A673 (cell line): ENCODE measurements around the gene NFATC4. TPM values are rescaled to one million over a fixed set of nuclear protein-coding genes. Genes with fewer than 3 reads are reported as not detected.

Experiments
- BruUV-seq: library from RNA; stranded (reverse); fragments of 400-500 nt; replicated peaks from 2 replicates; lab custom pipeline; 2021; lab: Mats Ljungman, UMichigan
- CTCF ChIA-PET: fragments of 300-600 bp; sonication (Branson Sonifier 250); formaldehyde crosslinking; loops from one replicate; lab custom pipeline; 2022; ENCODE audit warnings: antibody characterized with exemption; lab: Charles Lee
- POLR2A ChIA-PET: fragments of 300-600 bp; sonication (Branson Sonifier 250); formaldehyde crosslinking; loops from one replicate; lab custom pipeline; 2022; ENCODE audit warnings: antibody characterized with exemption; ENCODE audit not compliant: low non-redundant PET; lab: Charles Lee
- DNase-seq: peaks from one replicate; pipeline ENCODE4 v3.0.0-alpha.2; 2015; ENCODE audit warnings: low spot score
- H3K27ac ChIP-seq: fragments of 200-600 bp; sonication (generic); 2 replicates; pipeline ENCODE4 v1.5.1; 2016; ENCODE audit warnings: mixed run types, low read depth, mild to moderate bottlenecking, mixed read lengths, antibody characterized with exemption, low read length; ENCODE audit not compliant: poor library complexity, severe bottlenecking
- H3K27me3 ChIP-seq: fragments of 200-600 bp; sonication (generic); replicated peaks from 2 replicates; pipeline ENCODE4 v1.6.1; 2017; ENCODE audit warnings: mixed run types, low read depth, mild to moderate bottlenecking, mixed read lengths, antibody characterized with exemption, low read length; ENCODE audit not compliant: insufficient read depth, poor library complexity
- H3K36me3 ChIP-seq: fragments of 200-600 bp; sonication (generic); 2 replicates; pipeline ENCODE4 v1.6.1; 2016; ENCODE audit warnings: mixed run types, mild to moderate bottlenecking, mixed read lengths, antibody characterized with exemption, low read length; ENCODE audit not compliant: insufficient read depth, poor library complexity, severe bottlenecking
- H3K4me1 ChIP-seq: fragments of 200-600 bp; sonication (generic); 2 replicates; pipeline ENCODE4 v1.6.1; 2017; ENCODE audit warnings: mixed run types, mild to moderate bottlenecking, mixed read lengths, antibody characterized with exemption, low read length; ENCODE audit not compliant: insufficient read depth, poor library complexity, severe bottlenecking
- H3K4me3 ChIP-seq: fragments of 200-600 bp; sonication (generic); 2 replicates; pipeline ENCODE4 v1.5.1; 2016; ENCODE audit warnings: low read depth, mixed run types, mild to moderate bottlenecking, mixed read lengths, low read length; ENCODE audit not compliant: poor library complexity, severe bottlenecking
- H3K9me3 ChIP-seq: fragments of 200-600 bp; sonication (generic); 2 replicates; pipeline ENCODE4 v1.6.1; 2016; ENCODE audit warnings: mixed run types, low read depth, mild to moderate bottlenecking, mixed read lengths, antibody characterized with exemption, low read length; ENCODE audit not compliant: poor library complexity, severe bottlenecking
- EZH2 ChIP-seq: fragments of 200-600 bp; sonication (generic); IDR thresholded peaks from 2 replicates; pipeline ENCODE4 v1.6.1; 2017; ENCODE audit warnings: borderline replicate concordance, low read depth, mild to moderate bottlenecking, mixed read lengths, antibody characterized with exemption, low read length; ENCODE audit not compliant: poor library complexity, severe bottlenecking
- intact Hi-C: fragments of 100-400 bp; cut with micrococcal nuclease; formaldehyde crosslinking; loops from one replicate; pipeline ENCODE4 v1.10.0; 2022; ENCODE audit not compliant: unreplicated experiment
- total RNA-seq: library from RNA; stranded (reverse); gene quantifications from 2 replicates; pipeline ENCODE4 v1.2.3, GENCODE V29; 2021
- TF ChIP-seq, protein P1 (sequence below): fragments of 300-800, 200-600 bp; sonication (generic); conservative IDR thresholded peaks from 2 replicates; pipeline ENCODE4 v1.5.1; 2017; ENCODE audit warnings: low read depth, mild to moderate bottlenecking, antibody characterized with exemption, low read length, moderate library complexity, mixed read lengths

Gene NFATC4
- total RNA-seq, 1 experiment from 2014 or later, result 38.1 TPM

DNA sequence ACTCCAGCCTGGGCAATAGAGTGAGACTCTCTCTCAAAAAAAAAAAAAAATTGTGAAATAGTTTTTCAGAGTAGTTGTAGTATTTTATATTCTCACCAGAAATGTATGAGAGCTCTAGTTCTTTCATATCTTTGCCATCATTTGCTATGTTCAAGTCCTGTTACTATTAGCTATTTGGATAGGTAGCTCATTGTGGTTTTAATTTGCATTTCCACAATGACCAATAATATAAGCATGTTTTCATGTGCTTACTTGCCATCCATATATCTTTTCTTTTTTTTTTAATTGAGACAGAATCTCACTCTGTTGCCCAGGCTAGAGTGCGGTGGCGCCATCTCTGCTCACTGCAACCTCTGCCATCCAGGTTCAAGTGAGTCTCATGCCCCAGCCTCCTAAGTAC, 19.8 kb upstream of the NFATC4 start:
- Histone ChIP-seq H3K27me3 (no peaks in the 10 kb centered on the region), H3K9me3 (no peaks in the 10 kb centered on the region), H3K4me3 (no peak overlapping the region), H3K4me1 (peaks cover 7% of the 10 kb centered on the region), H3K36me3 (no peaks in the 10 kb centered on the region), H3K27ac (no peak overlapping the region)
- TF ChIP-seq, protein P1, sequence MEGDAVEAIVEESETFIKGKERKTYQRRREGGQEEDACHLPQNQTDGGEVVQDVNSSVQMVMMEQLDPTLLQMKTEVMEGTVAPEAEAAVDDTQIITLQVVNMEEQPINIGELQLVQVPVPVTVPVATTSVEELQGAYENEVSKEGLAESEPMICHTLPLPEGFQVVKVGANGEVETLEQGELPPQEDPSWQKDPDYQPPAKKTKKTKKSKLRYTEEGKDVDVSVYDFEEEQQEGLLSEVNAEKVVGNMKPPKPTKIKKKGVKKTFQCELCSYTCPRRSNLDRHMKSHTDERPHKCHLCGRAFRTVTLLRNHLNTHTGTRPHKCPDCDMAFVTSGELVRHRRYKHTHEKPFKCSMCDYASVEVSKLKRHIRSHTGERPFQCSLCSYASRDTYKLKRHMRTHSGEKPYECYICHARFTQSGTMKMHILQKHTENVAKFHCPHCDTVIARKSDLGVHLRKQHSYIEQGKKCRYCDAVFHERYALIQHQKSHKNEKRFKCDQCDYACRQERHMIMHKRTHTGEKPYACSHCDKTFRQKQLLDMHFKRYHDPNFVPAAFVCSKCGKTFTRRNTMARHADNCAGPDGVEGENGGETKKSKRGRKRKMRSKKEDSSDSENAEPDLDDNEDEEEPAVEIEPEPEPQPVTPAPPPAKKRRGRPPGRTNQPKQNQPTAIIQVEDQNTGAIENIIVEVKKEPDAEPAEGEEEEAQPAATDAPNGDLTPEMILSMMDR, result no peak
- TF ChIP-seq EZH2, result no peak
- intact Hi-C loops, result no loop called here
- ChIA-PET CTCF (interaction anchor here (0.7 kb wide), 1 partner anchor 58 kb away, joined by 4 read pairs; no protein-coding TSS in a partner anchor), POLR2A (interaction anchor here (0.7 kb wide), 1 partner anchor 87 kb away, joined by 9 read pairs; no protein-coding TSS in a partner anchor)
- BruUV-seq, result no TSS peak
- DNase-seq, result no peak

DNA sequence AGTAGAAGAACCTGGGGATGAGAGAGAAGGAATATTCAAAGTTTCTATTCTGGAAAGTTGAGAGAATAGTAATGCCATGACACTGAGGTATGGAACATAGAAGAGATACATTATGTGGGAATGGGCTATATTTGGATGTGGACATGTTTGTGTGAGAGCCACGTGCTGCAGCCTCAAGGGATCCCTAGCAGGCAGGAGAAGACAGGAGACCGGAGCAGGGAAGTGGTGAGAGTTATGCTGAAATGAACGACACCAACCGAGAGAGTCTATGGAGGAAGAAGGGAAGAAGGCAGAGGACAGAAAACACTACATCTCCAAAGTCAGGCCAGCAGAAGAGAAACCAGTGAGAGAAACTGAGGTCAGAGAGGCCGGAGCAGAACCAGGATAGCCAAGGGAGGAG, 18.2 kb upstream of the NFATC4 start:
- TF ChIP-seq, protein P1, result no peak
- no peak for TF ChIP-seq EZH2
- Histone ChIP-seq H3K36me3 (no peaks in the 10 kb centered on the region), H3K4me1 (peaks cover 7% of the 10 kb centered on the region), H3K4me3 (no peak overlapping the region), H3K9me3 (no peaks in the 10 kb centered on the region), H3K27me3 (no peaks in the 10 kb centered on the region), H3K27ac (no peak overlapping the region)
- no TSS peak for BruUV-seq
- DNase-seq, result no peak
- CTCF ChIA-PET, result no interaction called here
- POLR2A ChIA-PET, result no interaction called here
- intact Hi-C loops, result no loop called here

DNA sequence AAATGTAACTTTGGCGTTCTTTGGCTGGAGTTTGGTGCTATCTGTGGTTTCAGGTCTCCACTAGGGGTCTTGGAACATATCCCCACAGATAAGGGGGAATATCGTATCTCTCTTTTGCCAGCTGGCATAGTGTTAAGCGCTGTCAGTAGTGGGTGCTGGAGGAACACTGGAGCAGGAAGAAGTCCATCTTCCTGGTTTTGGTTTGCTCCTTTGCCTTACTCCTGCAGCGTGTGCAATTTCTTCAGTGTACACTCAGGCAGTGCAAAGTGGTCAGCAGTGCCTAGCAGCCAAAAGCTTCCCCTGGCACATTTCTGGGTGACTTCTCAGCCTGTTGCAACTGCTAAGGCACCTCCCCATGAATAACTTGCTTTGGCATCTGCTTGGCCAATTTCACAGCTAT, 16.5 kb upstream of the NFATC4 start:
- no peaks in the 10 kb centered on the region for H3K36me3 ChIP-seq
- ChIA-PET POLR2A (no interaction called here), CTCF (interaction anchor here (1.0 kb wide), 1 partner anchor 80 kb away, joined by 3 read pairs; no protein-coding TSS in a partner anchor)
- peaks cover 7% of the 10 kb centered on the region for H3K4me1 ChIP-seq
- DNase-seq, result peak; percentile 62
- no peak for TF ChIP-seq EZH2
- TF ChIP-seq, protein P1, result peak; percentile 39
- BruUV-seq, result no TSS peak
- H3K9me3 ChIP-seq, result no peaks in the 10 kb centered on the region
- H3K27me3 ChIP-seq, result no peaks in the 10 kb centered on the region
- H3K27ac ChIP-seq, result no peak overlapping the region
- intact Hi-C loops, result no loop called here
- H3K4me3 ChIP-seq, result no peak overlapping the region
